GM12874 (cell line): ENCODE measurements around the gene IFT74.

ENCODE experiments used
- TF ChIP-seq, protein P1 (sequence below): IDR thresholded peaks from 2 replicates; pipeline ENCODE4 v1.5.1; 2011; ENCODE audit warnings: low read depth, mild to moderate bottlenecking, control low read depth, low read length, moderate library complexity; ENCODE audit not compliant: insufficient read depth

IFT74 gene

DNA sequence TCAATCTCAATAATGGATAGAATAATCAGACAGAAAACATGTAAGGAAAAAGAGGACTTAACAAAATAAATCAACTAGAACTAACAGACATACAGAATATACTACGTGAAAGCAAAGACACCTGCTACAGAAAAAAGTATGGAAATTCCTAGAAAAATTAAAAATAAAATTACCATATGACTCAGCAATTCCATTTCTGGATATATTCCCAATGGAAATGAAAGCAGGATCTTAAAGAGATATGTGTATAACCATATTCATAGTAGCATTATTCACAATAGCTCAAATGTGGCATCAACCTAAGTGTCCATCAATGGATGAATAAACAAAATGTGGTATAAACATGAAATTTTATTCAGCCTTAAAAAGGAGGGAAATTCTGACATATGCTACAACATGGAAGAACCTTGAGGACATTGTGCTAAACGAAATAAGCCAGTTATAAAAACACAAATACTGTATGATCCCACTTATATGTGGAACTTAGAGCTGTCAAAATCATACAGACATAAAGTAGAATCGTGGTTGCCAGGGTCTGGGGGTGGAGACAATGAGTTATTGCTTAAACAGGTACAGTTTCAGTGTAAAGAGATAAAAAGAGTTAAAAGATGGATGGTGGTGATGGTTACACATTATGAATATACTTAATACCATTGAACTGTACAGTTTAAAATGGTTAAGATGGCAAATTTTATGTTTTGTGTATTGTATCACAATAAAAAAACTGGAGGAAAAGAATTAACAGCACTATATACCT, 16.1 kb upstream of the IFT74 start:
- TF ChIP-seq, protein P1, sequence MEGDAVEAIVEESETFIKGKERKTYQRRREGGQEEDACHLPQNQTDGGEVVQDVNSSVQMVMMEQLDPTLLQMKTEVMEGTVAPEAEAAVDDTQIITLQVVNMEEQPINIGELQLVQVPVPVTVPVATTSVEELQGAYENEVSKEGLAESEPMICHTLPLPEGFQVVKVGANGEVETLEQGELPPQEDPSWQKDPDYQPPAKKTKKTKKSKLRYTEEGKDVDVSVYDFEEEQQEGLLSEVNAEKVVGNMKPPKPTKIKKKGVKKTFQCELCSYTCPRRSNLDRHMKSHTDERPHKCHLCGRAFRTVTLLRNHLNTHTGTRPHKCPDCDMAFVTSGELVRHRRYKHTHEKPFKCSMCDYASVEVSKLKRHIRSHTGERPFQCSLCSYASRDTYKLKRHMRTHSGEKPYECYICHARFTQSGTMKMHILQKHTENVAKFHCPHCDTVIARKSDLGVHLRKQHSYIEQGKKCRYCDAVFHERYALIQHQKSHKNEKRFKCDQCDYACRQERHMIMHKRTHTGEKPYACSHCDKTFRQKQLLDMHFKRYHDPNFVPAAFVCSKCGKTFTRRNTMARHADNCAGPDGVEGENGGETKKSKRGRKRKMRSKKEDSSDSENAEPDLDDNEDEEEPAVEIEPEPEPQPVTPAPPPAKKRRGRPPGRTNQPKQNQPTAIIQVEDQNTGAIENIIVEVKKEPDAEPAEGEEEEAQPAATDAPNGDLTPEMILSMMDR = no peak

DNA sequence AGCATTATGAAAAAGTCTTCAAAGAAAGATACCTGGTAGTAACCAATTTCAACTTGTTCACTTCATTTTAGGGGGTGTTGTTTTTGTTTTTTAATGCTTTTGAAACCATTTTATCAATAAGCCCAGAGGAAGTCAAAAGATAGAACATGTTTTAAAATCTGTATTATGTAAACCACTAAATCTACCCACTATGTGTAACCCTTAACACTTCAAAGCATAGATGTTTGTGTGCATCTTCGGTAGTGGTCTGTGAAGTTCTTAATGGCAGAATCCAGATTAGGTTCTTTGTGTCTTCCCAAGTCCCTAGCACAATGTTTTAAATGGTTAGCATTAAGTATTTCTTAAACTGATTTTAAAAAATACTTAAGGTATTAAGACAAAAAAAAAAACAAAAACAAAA, 15.4 kb upstream of the IFT74 start:
- TF ChIP-seq, protein P1 = no peak

DNA sequence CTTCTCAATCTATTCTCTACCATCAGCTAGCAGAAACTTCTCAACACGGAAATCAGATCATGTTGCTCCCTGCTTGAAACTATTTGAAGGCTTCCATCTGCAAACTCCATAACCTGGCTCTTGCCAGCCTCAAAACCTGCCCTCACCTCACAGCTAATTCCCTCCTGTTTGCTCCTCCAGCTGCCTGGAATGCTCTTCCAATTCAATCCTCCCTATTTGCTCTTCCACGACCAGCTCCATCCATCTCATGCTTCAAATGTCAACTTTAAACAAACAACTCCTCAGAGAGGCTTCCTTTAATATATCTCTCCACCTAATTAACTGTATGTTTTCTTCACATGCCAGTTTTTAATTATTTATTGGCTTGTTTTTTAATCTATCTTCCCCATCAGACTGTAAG, 10.6 kb upstream of the IFT74 start:
- TF ChIP-seq, protein P1 = no peak

DNA sequence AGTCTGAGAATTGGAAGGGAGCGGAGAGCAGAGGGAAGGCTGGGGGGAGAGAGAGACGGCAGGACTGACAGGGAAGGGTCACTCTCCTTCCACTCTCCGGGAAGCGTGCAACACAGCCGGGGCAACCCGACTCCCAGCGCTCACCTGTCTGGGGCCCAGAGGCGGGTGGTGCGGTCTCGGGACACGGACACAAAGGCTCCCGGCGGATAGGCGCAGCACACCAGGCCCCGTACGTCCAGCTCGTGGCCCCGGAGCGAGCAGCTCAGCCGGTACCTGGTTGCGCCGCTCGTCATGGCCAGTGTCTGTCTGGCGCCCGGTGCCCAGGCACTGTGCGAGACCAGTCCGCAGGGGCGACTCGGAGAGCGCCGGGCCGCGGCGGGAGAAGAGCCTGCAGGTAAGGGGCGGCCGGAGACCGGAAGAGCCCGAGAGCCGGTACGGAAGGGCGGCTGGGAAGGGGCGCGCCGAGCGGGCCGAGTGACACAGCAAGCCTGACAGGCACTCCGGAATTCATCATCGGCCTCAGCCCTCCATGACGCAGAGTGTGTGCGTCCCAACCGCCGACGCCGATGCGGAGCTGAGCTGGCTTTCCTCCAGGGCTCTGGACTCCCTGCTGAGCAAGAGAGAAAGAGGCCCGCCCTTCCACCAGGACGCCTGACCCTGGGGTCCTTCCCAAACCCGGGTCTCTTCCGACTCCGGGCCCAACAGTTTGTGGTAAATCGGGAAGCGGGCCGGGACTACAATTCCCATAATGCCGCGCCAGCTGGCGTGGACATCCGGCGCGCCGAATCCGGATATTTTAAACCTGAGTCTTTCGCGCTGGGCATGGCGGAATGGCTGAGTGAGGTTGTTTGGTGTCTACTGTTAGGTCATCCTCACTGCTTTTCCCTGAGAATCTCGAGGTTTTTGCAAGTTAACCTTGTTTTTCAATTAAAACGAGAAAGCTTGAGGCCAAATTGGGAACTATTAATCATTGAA, 9.2 kb upstream of the IFT74 start, which contains the start of gene PLAA:
PLAA (minus strand) TSS at position 490 of the 975 bp plus-strand sequence; CDS start at position 293, 197 bp downstream.
- TF ChIP-seq, protein P1 = no peak

DNA sequence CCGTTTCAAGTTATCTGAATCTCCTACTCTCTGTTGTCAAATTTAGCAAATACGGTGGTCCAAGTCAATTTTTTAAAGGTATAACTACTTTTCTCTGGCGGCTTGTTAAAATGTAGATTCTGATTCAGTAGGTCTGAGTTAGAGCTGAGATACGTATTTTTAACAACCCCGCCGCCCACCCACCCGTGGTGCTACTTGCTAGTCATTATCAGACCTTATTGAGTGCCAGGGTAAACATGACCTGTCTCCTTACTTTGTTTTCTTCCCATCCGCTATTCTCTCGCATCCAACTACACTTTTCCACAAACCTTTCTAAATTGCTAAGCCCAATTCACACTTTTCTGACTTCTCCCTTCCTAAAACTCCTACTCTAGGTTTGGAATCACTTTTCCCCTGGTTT, 8.5 kb upstream of the IFT74 start:
- TF ChIP-seq, protein P1 = no peak

DNA sequence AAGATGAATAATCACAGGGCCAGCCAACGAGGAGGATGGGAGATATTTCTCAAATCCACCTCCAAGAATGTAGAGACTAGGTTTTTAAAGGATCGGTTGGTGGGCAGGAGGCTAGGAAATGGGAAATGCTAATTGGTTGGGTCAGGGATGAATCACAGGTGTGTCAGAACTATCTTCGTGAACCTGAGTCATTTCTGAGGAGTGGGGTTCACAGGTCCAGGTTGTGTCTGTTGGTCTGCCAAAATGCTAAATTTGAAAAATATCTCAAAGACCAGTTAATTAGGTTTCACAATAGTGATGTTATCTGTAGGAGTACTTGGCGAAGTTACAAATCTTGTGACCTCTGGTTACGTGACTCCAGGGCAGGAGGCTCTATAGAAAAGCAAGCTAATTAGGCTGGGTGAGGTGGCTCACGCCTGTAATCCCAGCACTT, 6.6 kb upstream of the IFT74 start:
- TF ChIP-seq, protein P1 = no peak

DNA sequence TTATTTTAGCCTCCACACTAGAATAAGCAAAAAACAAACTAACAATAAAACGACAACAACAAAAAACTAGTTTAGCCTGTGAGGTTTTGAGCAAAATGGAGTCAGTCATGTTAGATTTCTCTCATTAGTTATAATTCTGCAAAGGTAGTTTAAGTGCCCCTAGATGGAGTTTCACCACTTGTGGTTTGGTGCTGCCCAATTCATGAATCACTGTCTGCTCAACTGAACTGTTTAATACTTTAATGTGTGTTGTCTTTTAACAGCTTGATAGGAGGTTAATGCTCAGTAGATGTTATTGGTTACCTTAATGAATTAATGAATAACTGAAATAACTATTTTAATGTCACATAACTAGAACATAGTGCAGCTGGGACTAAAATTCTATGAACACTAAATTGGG, 5.7 kb upstream of the IFT74 start:
- TF ChIP-seq, protein P1 = no peak
